Measurements from ENCODE around the gene FOS.
"Not testable (repeated sequence)": the region's sequence is repeated elsewhere in the genome, so short reads cannot be mapped to it uniquely, and the experiment has no call there.

The FOS gene

GRCh38 chr14:75295491-75296345, 17.1 kb downstream of the FOS start:
- DNase-seq = peak; percentile 76

GRCh38 chr14:75297411-75298040, 18.9 kb downstream of the FOS start:
- DNase-seq = no peak

- no peak for DNase-seq
Measured at GRCh38 chr14:75298187-75298965, 19.7 kb downstream of the FOS start.

GRCh38 chr14:75299059-75299458, 20.4 kb downstream of the FOS start:
- no peak for DNase-seq

GRCh38 chr14:75299576-75299975, 20.9 kb downstream of the FOS start:
- DNase-seq = no peak

- DNase-seq = peak; percentile 26
Measured at GRCh38 chr14:75301666-75302325, 23.2 kb downstream of the FOS start.

GRCh38 chr14:75303381-75303789, 24.8 kb downstream of the FOS start:
- peak; percentile 67 for DNase-seq

- DNase-seq = not testable (repeated sequence)
Measured at GRCh38 chr14:75306410-75306809, 27.8 kb downstream of the FOS start.

- DNase-seq = peak; percentile 47
Measured at GRCh38 chr14:75306927-75307699, 28.5 kb downstream of the FOS start.

- DNase-seq = peak; percentile 76
Measured at GRCh38 chr14:75307700-75308379, 29.2 kb downstream of the FOS start.

- DNase-seq = not testable (repeated sequence)
Measured at GRCh38 chr14:75308991-75309390, 30.4 kb downstream of the FOS start.

- not testable (repeated sequence) for DNase-seq
Measured at GRCh38 chr14:75309561-75309960, 30.9 kb downstream of the FOS start.

GRCh38 chr14:75310295-75311111, 31.9 kb downstream of the FOS start:
- no peak for DNase-seq

- DNase-seq = no peak
Measured at GRCh38 chr14:75311356-75311755, 32.7 kb downstream of the FOS start.

- DNase-seq = no peak
Measured at GRCh38 chr14:75312341-75312740, 33.7 kb downstream of the FOS start.

GRCh38 chr14:75313294-75313693, 34.7 kb downstream of the FOS start:
- DNase-seq = no peak

GRCh38 chr14:75315144-75315543, 36.5 kb downstream of the FOS start:
- no peak for DNase-seq

GRCh38 chr14:75317148-75317547, 38.5 kb downstream of the FOS start:
- no peak for DNase-seq

- DNase-seq = no peak
Measured at GRCh38 chr14:75318353-75318752, 39.7 kb downstream of the FOS start.

GRCh38 chr14:75319021-75319420, 40.4 kb downstream of the FOS start:
- DNase-seq = no peak

- no peak for DNase-seq
Measured at GRCh38 chr14:75320196-75320595, 41.6 kb downstream of the FOS start.
